Activated naive CD4-positive, alpha-beta T cell treated with anti-CD3 and anti-CD28 coated beads, Interleukin-2, amount 10 ng/mL, durations not matched to agents 7 days and 5 days (primary cell): ENCODE data around the gene NFKBIA.
"Not testable (repeated sequence)": the region's sequence is repeated elsewhere in the genome, so short reads cannot be mapped to it uniquely, and the experiment has no call there.

ENCODE experiments used
- CTCF ChIA-PET: fragments of 350-600 bp; sonication (Branson Sonifier 250); formaldehyde crosslinking; loops from one replicate; lab custom pipeline; 2021; ENCODE audit warnings: antibody characterized with exemption; lab: Charles Lee
- DNase-seq: peaks from one replicate; pipeline ENCODE4 v3.0.0-alpha.2; 2020
- H3K27ac Mint-ChIP-seq: one replicate; pipeline ENCODE4 v1.8.0; 2021; ENCODE audit warnings: mild to moderate bottlenecking, moderate library complexity, mixed read lengths
- H3K27me3 Mint-ChIP-seq: one replicate; pipeline ENCODE4 v1.8.0; 2021; ENCODE audit warnings: mild to moderate bottlenecking, mixed read lengths
- H3K36me3 Mint-ChIP-seq: one replicate; pipeline ENCODE4 v1.8.0; 2021; ENCODE audit warnings: mixed read lengths
- H3K4me1 Mint-ChIP-seq: one replicate; pipeline ENCODE4 v1.8.0; 2021; ENCODE audit warnings: mixed read lengths
- H3K4me3 Mint-ChIP-seq: one replicate; pipeline ENCODE4 v1.8.0; 2021; ENCODE audit warnings: mild to moderate bottlenecking, moderate library complexity, mixed read lengths
- H3K9me3 Mint-ChIP-seq: one replicate; pipeline ENCODE4 v1.8.0; 2021; ENCODE audit warnings: mixed read lengths

NFKBIA gene

DNA sequence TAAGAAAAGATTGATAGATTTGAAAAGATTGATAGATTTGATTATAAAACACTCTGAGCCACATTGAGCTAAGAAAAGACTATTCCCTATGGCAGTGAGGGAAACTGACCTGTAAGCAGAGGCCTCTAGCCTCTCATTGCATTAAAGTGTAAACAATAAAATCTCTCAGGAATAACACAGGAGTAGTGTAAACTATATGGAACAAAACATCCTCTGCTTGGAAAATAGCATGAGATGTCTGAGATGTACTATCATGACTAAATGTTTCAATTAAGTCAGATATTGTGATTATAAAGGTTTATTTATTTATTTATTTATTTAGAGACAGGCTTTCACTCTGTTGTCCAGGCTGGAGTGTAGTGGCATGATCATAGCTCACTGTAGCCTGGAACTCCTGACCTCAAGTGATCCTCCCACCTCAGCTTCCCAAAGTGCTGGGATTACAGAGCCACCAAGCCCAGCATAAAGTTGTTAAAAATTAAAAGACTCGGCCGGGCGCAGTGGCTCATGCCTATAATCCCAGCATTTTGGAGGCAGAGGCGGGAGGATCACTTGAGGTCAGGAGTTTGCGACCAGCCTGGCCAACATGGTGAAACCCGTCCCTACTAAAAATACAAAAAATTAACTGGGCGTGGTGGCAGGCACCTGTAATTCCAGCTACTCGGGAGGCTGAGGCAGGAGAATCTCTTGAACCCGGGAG is 25.2 kb downstream of the NFKBIA start:
- H3K36me3 Mint-ChIP-seq, H3K4me3 Mint-ChIP-seq, H3K9me3 Mint-ChIP-seq, CTCF ChIA-PET, DNase-seq, H3K27ac Mint-ChIP-seq, H3K4me1 Mint-ChIP-seq: not testable (repeated sequence)
- H3K27me3 Mint-ChIP-seq: peaks cover 15% of the 10 kb centered on the region

DNA sequence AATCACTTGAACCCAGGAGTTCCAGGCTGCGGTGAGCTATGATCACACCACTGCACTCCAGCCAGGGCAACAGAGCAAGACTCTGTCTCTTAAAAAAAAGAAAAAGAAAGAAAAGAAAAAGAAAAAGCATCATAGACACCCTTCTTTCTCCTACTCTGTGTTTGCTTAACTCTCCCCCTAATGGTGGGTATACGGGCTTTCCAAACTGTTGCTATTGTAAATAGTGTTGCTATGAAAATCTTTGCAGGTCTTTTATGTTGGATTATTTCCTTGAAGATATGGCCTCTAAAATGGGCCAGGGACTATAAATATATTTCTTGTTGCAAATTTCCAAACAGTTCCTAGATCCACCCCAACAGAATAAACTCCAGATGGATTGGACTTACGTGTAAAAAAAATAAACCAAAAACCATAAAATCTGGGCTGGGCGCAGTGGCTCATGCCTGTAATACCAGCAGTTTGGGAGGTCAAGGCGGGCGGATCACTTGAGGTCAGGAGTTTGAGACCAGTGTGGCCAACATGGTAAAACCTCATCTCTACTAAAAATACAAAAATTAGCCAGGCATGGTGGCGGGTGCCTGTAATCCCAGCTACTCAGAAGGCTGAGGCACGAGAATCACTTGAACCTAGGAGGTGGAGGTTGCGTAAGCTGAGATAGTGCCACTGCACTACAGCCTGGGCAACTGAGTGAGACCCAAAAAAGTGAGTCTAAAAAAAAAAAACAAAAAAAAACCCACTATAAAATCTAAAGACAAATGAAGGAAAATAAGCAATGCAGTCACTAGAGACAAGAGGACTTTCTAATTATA is 25.9 kb downstream of the NFKBIA start:
- no peak for DNase-seq
- no peaks in the 10 kb centered on the region for H3K36me3 Mint-ChIP-seq
- CTCF ChIA-PET: no interaction called here
- H3K9me3 Mint-ChIP-seq: no peaks in the 10 kb centered on the region
- peaks cover 12% of the 10 kb centered on the region for H3K27me3 Mint-ChIP-seq
- H3K4me1 Mint-ChIP-seq: no peaks in the 10 kb centered on the region
- H3K4me3 Mint-ChIP-seq: no peak overlapping the region
- H3K27ac Mint-ChIP-seq: no peak overlapping the region

DNA sequence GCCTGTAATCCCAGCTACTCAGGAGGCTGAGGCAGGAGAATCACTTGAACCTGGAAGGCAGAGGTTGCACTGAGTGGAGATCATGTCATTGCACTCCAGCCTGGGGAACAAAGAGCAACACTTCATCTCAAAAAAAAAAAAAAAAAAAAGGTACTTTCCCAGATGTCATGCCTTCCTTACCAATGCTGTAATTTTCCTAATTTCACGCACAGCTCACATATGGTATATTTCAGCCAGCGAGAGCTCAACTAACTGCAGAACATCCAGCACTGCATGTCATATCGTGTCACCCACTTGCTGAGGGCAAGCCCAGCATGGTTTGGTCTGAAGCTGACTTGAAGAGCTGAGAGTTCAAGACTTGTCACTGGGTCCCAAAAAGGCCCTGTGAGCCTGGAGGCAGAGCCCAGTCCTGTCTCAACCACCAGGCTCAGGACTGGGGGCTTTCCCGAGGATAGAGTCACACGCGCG is 29.0 kb downstream of the NFKBIA start:
- CTCF ChIA-PET: interaction anchor here (0.9 to 1.0 kb wide), 2 partner anchors 29 to 146 kb away, joined by 4 to 5 read pairs; partner anchors contain the start of gene NFKBIA
- no peak overlapping the region for H3K4me3 Mint-ChIP-seq
- H3K36me3 Mint-ChIP-seq: peaks cover 7% of the 10 kb centered on the region
- H3K4me1 Mint-ChIP-seq: no peaks in the 10 kb centered on the region
- peaks cover 10% of the 10 kb centered on the region for H3K9me3 Mint-ChIP-seq
- H3K27ac Mint-ChIP-seq: no peak overlapping the region
- no peak for DNase-seq
- peaks cover 15% of the 10 kb centered on the region for H3K27me3 Mint-ChIP-seq

DNA sequence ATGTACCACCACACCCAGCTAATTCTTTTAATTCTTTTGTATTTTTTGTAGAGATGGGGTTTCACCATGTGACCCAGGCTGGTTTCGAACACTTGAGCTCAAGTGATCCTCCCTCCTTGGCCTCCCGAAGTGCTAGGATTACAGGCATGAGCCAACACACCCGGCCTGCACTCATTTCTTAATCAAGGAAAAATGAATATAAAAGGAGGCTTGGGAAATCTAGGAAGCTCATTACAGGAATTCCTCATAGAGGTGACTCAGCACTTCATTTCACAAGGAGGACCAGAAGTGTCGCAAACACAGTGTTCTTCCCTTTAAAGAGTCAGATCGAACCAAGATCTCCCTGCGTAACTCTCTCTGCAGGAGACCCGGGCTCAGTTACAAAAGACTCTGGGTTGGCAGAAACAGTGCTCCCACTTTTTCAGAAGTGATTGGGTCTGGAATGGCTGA is 30.3 kb downstream of the NFKBIA start:
- H3K4me1 Mint-ChIP-seq: peaks cover 9% of the 10 kb centered on the region
- no peak overlapping the region for H3K27ac Mint-ChIP-seq
- H3K4me3 Mint-ChIP-seq: no peak overlapping the region
- CTCF ChIA-PET: interaction anchor here (0.7 kb wide), 1 partner anchor 9 kb away, joined by 5 read pairs; no protein-coding TSS in a partner anchor
- peaks cover 11% of the 10 kb centered on the region for H3K27me3 Mint-ChIP-seq
- no peak for DNase-seq
- H3K9me3 Mint-ChIP-seq: peaks cover 10% of the 10 kb centered on the region
- H3K36me3 Mint-ChIP-seq: peaks cover 8% of the 10 kb centered on the region

DNA sequence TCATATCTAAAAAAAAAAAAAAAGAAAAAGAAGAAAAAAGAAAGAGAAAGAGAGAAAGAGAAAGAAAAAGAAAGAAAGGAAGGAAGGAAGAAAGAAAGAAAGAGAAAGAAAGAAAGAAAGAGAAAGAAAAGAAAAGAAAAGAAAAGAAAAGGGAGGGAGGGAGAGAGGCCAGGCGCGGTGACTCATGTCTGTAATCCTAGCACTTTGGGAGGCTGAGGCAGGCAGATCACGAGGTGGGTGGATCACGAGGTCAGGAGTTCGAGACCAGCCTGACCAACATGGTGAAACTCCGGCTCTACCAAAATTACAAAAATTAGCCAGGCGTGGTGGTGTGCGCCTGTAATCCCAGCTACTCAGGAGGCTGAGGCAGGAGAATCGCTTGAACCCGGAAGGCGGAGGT is 31.3 kb downstream of the NFKBIA start:
- CTCF ChIA-PET, H3K27ac Mint-ChIP-seq, H3K36me3 Mint-ChIP-seq, H3K4me3 Mint-ChIP-seq, DNase-seq: not testable (repeated sequence)
- Mint-ChIP-seq H3K27me3 (peaks cover 11% of the 10 kb centered on the region), H3K9me3 (peaks cover 10% of the 10 kb centered on the region), H3K4me1 (peaks cover 13% of the 10 kb centered on the region)

DNA sequence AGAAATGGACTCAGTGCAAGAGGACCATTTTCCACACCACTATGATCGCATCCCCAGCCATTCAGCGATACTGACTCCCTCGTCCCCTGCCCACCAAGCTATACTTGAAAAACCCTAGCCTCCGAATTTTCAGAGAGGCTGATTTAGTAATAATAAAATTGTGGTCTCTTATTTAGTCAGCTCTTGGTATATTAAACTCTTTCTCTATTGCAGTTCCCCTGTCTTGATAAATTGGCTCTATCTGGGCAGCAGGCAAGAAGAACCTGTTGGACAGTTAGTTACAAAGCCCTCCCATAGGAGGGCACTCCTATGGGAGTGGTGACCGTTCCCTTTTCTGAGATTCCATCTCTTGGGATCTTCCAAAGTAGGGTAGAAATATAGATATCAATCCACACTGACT is 33.6 kb downstream of the NFKBIA start:
- Mint-ChIP-seq H3K27me3 (peaks cover 8% of the 10 kb centered on the region), H3K27ac (no peak overlapping the region), H3K36me3 (peaks cover 8% of the 10 kb centered on the region), H3K4me3 (no peak overlapping the region), H3K4me1 (peaks cover 27% of the 10 kb centered on the region), H3K9me3 (peaks cover 10% of the 10 kb centered on the region)
- CTCF ChIA-PET: no interaction called here
- DNase-seq: no peak

DNA sequence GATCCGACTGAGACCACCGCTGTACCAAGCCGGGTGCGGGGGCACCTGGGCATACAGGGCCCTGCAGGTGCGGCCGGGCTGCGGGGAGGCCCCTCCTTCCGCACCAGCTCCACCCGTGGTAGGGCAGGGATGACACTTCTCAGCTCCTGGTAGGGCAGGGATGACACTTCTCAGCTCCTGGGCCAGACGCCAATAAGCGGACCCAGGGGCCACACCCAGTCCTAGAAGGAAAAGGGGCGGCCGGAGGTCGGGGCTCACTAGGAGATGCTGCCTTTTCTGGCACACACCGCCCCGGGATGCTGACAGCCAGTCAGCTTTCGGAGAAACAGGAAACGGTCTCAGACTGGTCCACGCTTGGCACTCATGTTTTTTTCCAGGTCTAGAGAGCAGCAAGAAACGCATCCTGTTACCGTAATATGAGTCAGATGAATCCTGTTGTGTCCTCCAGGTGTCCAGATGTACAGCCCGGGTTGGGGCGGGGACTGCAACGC is 34.8 kb downstream of the NFKBIA start:
- Mint-ChIP-seq H3K27ac (no peak overlapping the region), H3K4me3 (no peak overlapping the region), H3K36me3 (peaks cover 8% of the 10 kb centered on the region), H3K9me3 (peaks cover 10% of the 10 kb centered on the region), H3K27me3 (peaks cover 4% of the 10 kb centered on the region), H3K4me1 (peaks cover 30% of the 10 kb centered on the region)
- CTCF ChIA-PET: interaction anchor here (0.8 to 1.1 kb wide), 3 partner anchors 12 to 70 kb away, joined by 3 to 4 read pairs (median 3); no protein-coding TSS in a partner anchor
- DNase-seq: peak; percentile 36

DNA sequence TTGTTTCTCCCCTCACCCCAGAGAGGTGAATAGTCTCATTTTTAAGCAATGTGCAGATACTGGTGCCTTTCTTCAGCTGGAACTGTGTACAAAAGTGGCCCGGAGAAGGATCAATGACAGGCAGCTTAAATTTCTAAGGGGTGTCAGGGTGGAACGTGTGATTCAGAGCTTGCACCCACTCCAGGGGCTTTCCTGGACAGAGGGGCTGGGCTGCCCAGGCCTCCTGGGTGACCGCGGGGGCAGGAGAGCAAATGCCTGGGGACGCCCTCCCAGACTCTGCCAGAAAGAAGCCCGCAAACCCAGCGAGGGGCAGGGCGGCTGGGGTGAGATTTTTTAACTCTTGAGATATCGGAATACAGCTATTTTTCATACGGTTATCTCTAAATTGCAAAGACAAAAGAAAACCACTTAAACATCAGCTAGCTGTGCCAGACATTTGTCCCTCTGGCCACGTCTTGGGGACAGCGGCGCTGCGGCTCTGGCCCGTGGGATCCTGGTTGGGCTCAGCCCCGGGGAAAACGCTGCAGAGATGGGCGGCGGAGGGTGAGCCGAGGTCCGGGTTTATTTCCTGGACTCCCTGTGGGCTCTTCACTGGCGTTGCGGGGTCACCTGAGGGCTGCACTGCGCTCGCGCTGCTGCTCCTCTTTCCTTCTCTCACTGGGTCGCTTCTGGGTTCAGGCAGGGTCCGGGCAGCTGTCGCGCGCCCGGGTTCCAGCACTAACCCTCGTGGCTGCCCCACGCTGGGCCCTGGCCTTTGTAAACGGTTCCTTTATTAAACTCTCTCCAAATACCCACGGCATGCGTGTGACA is 35.8 kb downstream of the NFKBIA start:
- CTCF ChIA-PET: interaction anchor here (1.1 kb wide), 1 partner anchor 44 kb away, joined by 3 read pairs; no protein-coding TSS in a partner anchor
- DNase-seq: no peak
- no peak overlapping the region for H3K4me3 Mint-ChIP-seq
- peaks cover 8% of the 10 kb centered on the region for H3K36me3 Mint-ChIP-seq
- H3K27ac Mint-ChIP-seq: no peak overlapping the region
- peaks cover 4% of the 10 kb centered on the region for H3K27me3 Mint-ChIP-seq
- peaks cover 10% of the 10 kb centered on the region for H3K9me3 Mint-ChIP-seq
- H3K4me1 Mint-ChIP-seq: peaks cover 30% of the 10 kb centered on the region

DNA sequence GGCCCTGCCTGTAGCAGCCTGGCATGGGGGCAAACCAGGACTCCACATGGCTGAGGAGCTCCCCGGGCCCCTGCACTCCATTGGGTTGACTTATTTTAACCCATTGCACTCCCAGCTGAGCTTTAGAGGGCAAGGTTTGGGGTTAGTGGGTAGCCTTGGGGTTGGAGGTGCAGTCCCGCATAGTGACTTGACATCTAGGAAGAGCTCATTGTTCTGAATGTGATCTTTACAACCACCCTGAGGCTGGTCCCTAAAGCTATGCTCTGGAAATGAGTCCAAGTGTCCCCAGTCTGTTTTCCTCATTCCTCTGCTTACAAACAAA is 36.4 kb downstream of the NFKBIA start:
- Mint-ChIP-seq H3K27ac (peak overlapping the region; percentile 49), H3K9me3 (peaks cover 10% of the 10 kb centered on the region), H3K27me3 (peaks cover 2% of the 10 kb centered on the region), H3K4me3 (no peak overlapping the region), H3K4me1 (peaks cover 30% of the 10 kb centered on the region), H3K36me3 (peaks cover 8% of the 10 kb centered on the region)
- DNase-seq: no peak
- CTCF ChIA-PET: interaction anchor here (1.1 kb wide), 2 partner anchors 35 to 45 kb away, joined by 3 to 4 read pairs; no protein-coding TSS in a partner anchor

DNA sequence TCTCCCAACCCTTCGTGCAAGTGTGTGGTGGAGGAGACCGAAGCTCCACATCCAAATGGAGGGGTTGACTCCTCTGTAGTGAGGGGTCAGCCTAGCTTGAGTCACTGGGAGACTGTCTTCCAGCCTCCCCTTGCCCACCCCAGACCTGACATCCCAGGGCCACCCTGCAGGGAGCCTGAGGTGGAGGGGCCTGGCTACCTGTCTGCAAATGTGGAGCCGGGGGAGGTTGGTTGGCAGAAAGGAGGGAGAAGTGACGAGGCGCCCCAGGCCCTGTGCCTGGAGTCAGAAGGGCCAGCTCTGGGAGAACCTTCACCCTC is 37.5 kb downstream of the NFKBIA start:
- Mint-ChIP-seq H3K4me1 (peaks cover 30% of the 10 kb centered on the region), H3K27ac (no peak overlapping the region)

DNA sequence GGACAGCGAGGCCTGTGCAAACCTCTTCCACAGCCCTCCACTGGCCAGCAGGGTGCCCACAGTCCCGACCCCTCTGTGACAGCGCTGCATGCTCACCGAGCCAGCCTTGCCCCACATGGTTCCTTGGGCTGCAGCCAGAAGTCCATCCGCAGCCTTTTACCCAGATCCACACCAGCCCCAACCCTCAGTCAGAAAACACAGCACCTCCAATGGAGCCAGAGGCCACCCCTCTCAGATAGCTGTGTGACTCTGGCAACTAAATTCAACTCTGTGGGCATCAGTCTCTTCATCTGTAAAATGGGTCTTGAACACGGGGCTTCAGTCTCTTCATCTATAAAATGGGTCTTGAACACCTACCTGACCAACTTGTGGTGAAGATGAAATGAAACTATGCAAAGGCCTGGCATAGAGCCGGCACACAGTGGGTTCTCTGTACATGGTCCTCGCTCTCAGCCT is 38.0 kb downstream of the NFKBIA start:
- DNase-seq: no peak
- no peak overlapping the region for H3K4me3 Mint-ChIP-seq
- peaks cover 30% of the 10 kb centered on the region for H3K4me1 Mint-ChIP-seq
- H3K27ac Mint-ChIP-seq: no peak overlapping the region
- H3K36me3 Mint-ChIP-seq: peaks cover 8% of the 10 kb centered on the region
- H3K9me3 Mint-ChIP-seq: peaks cover 9% of the 10 kb centered on the region
- H3K27me3 Mint-ChIP-seq: no peaks in the 10 kb centered on the region
- CTCF ChIA-PET: no interaction called here

More for the DNA sequence above, 37.5 kb downstream of the NFKBIA start:
- H3K27me3 Mint-ChIP-seq: no peaks in the 10 kb centered on the region
- H3K36me3 Mint-ChIP-seq: peaks cover 8% of the 10 kb centered on the region
- H3K9me3 Mint-ChIP-seq: peaks cover 10% of the 10 kb centered on the region
- no peak overlapping the region for H3K4me3 Mint-ChIP-seq
- no peak for DNase-seq
- CTCF ChIA-PET: interaction anchor here (1.1 kb wide), 1 partner anchor 37 kb away, joined by 4 read pairs; no protein-coding TSS in a partner anchor

DNA sequence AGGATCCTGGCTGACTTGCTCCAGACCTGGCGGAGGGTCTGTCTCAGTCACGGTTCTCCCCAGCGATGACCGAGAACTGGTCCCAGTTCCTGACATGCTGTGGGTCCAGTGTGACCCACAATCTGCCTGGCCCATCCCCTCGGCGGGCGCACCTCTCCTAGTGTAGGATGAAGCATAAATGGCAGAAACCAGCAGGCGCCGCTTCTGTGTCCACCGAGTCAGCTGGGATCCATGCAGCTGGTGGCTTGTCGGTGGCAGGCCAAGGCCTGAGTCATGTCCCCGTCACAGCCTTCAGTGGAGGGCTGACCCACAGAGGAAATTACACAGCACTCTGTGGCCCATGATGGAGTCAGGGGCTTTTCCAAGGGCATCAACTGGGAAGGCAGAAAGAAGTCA is 38.5 kb downstream of the NFKBIA start:
- H3K36me3 Mint-ChIP-seq: peaks cover 6% of the 10 kb centered on the region
- H3K4me3 Mint-ChIP-seq: no peak overlapping the region
- H3K4me1 Mint-ChIP-seq: peaks cover 30% of the 10 kb centered on the region
- H3K27me3 Mint-ChIP-seq: no peaks in the 10 kb centered on the region
- CTCF ChIA-PET: interaction anchor here (1.0 to 1.2 kb wide), 3 partner anchors 27 to 151 kb away, joined by 3 read pairs; no protein-coding TSS in a partner anchor
- no peak for DNase-seq
- H3K9me3 Mint-ChIP-seq: peaks cover 5% of the 10 kb centered on the region
- H3K27ac Mint-ChIP-seq: no peak overlapping the region

DNA sequence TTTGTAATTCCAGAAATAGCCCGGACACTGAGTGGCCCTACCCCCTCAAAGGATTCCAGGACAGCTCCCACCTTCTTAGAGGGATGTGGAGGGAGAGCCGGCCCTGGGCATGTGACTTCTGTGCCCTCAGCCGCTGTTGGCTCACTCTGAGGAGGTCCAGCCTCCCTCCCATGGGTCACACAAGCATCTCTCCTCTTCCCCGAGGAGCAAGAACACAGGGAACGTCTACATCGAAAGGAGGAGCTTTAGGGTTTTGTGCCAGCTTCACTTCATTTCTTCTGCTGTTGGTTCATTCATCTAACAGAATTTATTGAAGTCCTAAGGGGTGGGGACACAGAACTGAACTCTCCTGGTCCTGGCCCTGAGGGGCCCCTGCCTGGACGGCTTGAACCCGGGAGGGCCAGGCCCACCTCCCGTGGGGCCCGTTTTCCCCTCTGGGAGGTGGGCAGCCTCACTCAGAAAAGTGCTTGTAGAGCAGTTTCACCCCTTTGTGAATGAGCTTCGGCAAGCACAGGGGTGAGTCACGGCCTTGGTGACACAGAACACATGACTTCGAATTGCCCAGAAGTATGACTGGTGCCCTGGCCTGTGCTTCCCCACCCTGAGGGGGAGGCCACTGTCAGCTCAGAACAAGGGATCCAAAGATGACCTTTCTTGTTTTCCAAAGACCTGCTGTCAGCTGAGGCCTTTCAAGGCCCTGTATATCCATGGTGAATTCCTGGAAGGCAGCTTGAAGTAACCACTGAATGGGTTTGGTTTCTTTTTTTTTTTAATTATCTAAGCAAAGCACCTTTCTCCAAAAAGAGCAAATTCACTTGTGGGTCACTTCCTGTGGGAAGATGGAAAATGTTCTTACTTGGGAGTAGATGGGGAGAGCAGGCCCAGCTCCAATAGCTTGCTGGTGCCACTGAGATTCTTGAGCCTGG is 39.2 kb downstream of the NFKBIA start:
- peaks cover 29% of the 10 kb centered on the region for H3K4me1 Mint-ChIP-seq
- CTCF ChIA-PET: interaction anchor here (0.7 to 1.2 kb wide), 4 partner anchors 8 to 150 kb away, joined by 3 to 5 read pairs (median 3); no protein-coding TSS in a partner anchor
- no peaks in the 10 kb centered on the region for H3K36me3 Mint-ChIP-seq
- H3K27me3 Mint-ChIP-seq: no peaks in the 10 kb centered on the region
- no peak overlapping the region for H3K4me3 Mint-ChIP-seq
- peak; percentile 45 for DNase-seq
- H3K27ac Mint-ChIP-seq: no peak overlapping the region
- no peaks in the 10 kb centered on the region for H3K9me3 Mint-ChIP-seq
